CD4-positive, alpha-beta T cell (primary cell): Measurements from ENCODE around the gene ZNF746. TPM values are rescaled to one million over a fixed set of nuclear protein-coding genes. Genes with fewer than 3 reads are reported as not detected.
"Not testable (repeated sequence)": the region's sequence is repeated elsewhere in the genome, so short reads cannot be mapped to it uniquely, and the experiment has no call there.

Experiments
- ATAC-seq: fragments of 200-7000 bp; cut with Tn5 transposase; one replicate; pipeline ENCODE4 v1.10.0; 2022; ENCODE audit warnings: mild to moderate bottlenecking; ENCODE audit not compliant: poor library complexity
- CTCF ChIA-PET: fragments of 350-600 bp; sonication (Branson Sonifier 250); formaldehyde crosslinking; loops from one replicate; lab custom pipeline; 2021; ENCODE audit warnings: antibody characterized with exemption, inconsistent platforms; lab: Charles Lee
- POLR2A ChIA-PET: fragments of 350-600 bp; sonication (Branson Sonifier 250); formaldehyde crosslinking; loops from one replicate; lab custom pipeline; 2021; ENCODE audit warnings: antibody characterized with exemption, inconsistent platforms; lab: Charles Lee
- DNase-seq, 14 experiments: peaks; one replicate each; pipeline ENCODE4 v3.0.0-alpha.2; 2013 to 2020; ENCODE audit warnings: mixed read lengths in 2 of 14
- H3K27ac ChIP-seq, 2 donors: one replicate each; pipeline versions ENCODE4 v1.5.1 to v1.7.0; 2013; ENCODE audit warnings: low read length in 2 of 2, low read depth in 1 of 2, mild to moderate bottlenecking in 1 of 2
- H3K27me3 ChIP-seq, 2 experiments: 1 replicate in 1 of 2; 2 replicates in 1 of 2; pipeline versions ENCODE4 v1.6.1 to v1.7.0; 2013; ENCODE audit warnings: low read length in 2 of 2, control low read depth in 1 of 2, mild to moderate bottlenecking in 1 of 2, moderate library complexity in 1 of 2; ENCODE audit not compliant: insufficient read depth in 2 of 2, control insufficient read depth in 1 of 2
- H3K36me3 ChIP-seq: one replicate; pipeline ENCODE4 v1.6.1; 2013; ENCODE audit warnings: low read length, control low read depth; ENCODE audit not compliant: insufficient read depth
- H3K4me1 ChIP-seq: one replicate; pipeline ENCODE4 v1.6.1; 2013; ENCODE audit warnings: low read length, control low read depth; ENCODE audit not compliant: insufficient read depth
- H3K4me3 ChIP-seq: one replicate; pipeline ENCODE4 v1.5.1; 2013; ENCODE audit warnings: mild to moderate bottlenecking, low read length, moderate library complexity
- H3K9me3 ChIP-seq, 2 experiments: 1 replicate in 1 of 2; 2 replicates in 1 of 2; pipeline versions ENCODE4 v1.6.1 to v1.7.0; 2013; ENCODE audit warnings: low read length in 2 of 2, mild to moderate bottlenecking in 2 of 2, control low read depth in 1 of 2, moderate library complexity in 1 of 2; ENCODE audit not compliant: control insufficient read depth in 1 of 2, insufficient read depth in 1 of 2
- H3K27ac Mint-ChIP-seq: one replicate; pipeline ENCODE4 v1.8.0; 2020; ENCODE audit warnings: mixed read lengths
- H3K27me3 Mint-ChIP-seq: one replicate; pipeline ENCODE4 v1.8.0; 2021; ENCODE audit warnings: mixed read lengths
- H3K36me3 Mint-ChIP-seq: one replicate; pipeline ENCODE4 v1.8.0; 2021; ENCODE audit warnings: low read depth, mixed read lengths
- H3K4me1 Mint-ChIP-seq: one replicate; pipeline ENCODE4 v1.8.0; 2021; ENCODE audit warnings: low read depth, mixed read lengths
- H3K4me3 Mint-ChIP-seq: one replicate; pipeline ENCODE4 v1.8.0; 2020; ENCODE audit warnings: mild to moderate bottlenecking, mixed read lengths
- H3K9me3 Mint-ChIP-seq: one replicate; pipeline ENCODE4 v1.8.0; 2020; ENCODE audit warnings: mixed read lengths
- CTCF ChIP-seq: fragments of 200-600 bp; IDR thresholded peaks from one replicate; pipeline ENCODE4 v1.8.0; 2022; ENCODE audit warnings: antibody characterized with exemption, mild to moderate bottlenecking
- intact Hi-C, 2 experiments: fragments of 100-400 bp; cut with DNase I in 1 of 2; cut with micrococcal nuclease in 1 of 2; formaldehyde crosslinking; loops; one replicate each; pipeline versions ENCODE4 v1.15.1 to v1.9.0; 2023 to 2025; cut with DNase I, micrococcal nuclease
- total RNA-seq, 174 experiments: library from RNA in 2 of 174; stranded (reverse) in 2 of 174; gene quantifications; one replicate each; pipeline ENCODE4 v1.2.3 and lab custom pipeline; 2021 to 2026

Gene ZNF746
- total RNA-seq, 2 experiments from 2014 or later: 28.4 to 30.3 TPM

- CTCF ChIA-PET: interaction anchor here (0.8 kb wide), 1 partner anchor 10 kb away, joined by 3 read pairs; the partner anchor contains the start of gene ZNF777
- intact Hi-C loops: no loop called here
- peaks cover 86% of the 10 kb centered on the region for H3K36me3 Mint-ChIP-seq
Measured at GRCh38 chr7:149450821-149451220, 46.8 kb downstream of the ZNF746 start.

GRCh38 chr7:149449897-149450296 is 47.7 kb downstream of the ZNF746 start:
- H3K4me3 Mint-ChIP-seq: no peak overlapping the region
- ChIA-PET CTCF (no interaction called here), POLR2A (no interaction called here)
- Histone ChIP-seq H3K4me3 (no peak overlapping the region), H3K36me3 (peaks cover 76% of the 10 kb centered on the region), H3K27me3 (no peaks in the 10 kb centered on the region), H3K4me1 (no peaks in the 10 kb centered on the region), H3K9me3 (no peaks in the 10 kb centered on the region), H3K27ac (no peak overlapping the region)
- H3K27ac Mint-ChIP-seq: no peak overlapping the region
- no peaks in the 10 kb centered on the region for H3K27me3 Mint-ChIP-seq
- peaks cover 86% of the 10 kb centered on the region for H3K36me3 Mint-ChIP-seq
- no peaks in the 10 kb centered on the region for H3K9me3 Mint-ChIP-seq
- no peak for TF ChIP-seq CTCF
- intact Hi-C loops: no loop called here
- no peak for DNase-seq
- ATAC-seq: no peak
- H3K4me1 Mint-ChIP-seq: no peaks in the 10 kb centered on the region

More at GRCh38 chr7:149450821-149451220, 46.8 kb downstream of the ZNF746 start:
- Histone ChIP-seq H3K36me3 (peaks cover 76% of the 10 kb centered on the region), H3K4me1 (no peaks in the 10 kb centered on the region), H3K27me3 (no peaks in the 10 kb centered on the region), H3K4me3 (no peak overlapping the region), H3K27ac (no peak overlapping the region), H3K9me3 (no peaks in the 10 kb centered on the region)
- H3K27me3 Mint-ChIP-seq: no peaks in the 10 kb centered on the region
- H3K27ac Mint-ChIP-seq: no peak overlapping the region
- no peak overlapping the region for H3K4me3 Mint-ChIP-seq
- no peaks in the 10 kb centered on the region for H3K4me1 Mint-ChIP-seq
- DNase-seq: no peak
- no peak for ATAC-seq
- H3K9me3 Mint-ChIP-seq: no peaks in the 10 kb centered on the region
- TF ChIP-seq CTCF: no peak
- POLR2A ChIA-PET: no interaction called here

GRCh38 chr7:149448961-149449360 is 48.6 kb downstream of the ZNF746 start:
- H3K4me1 Mint-ChIP-seq: no peaks in the 10 kb centered on the region
- no peak for ATAC-seq
- ChIA-PET POLR2A (no interaction called here), CTCF (no interaction called here)
- Histone ChIP-seq H3K27me3 (no peaks in the 10 kb centered on the region), H3K4me3 (no peak overlapping the region), H3K9me3 (no peaks in the 10 kb centered on the region), H3K36me3 (peaks cover 74% of the 10 kb centered on the region), H3K4me1 (no peaks in the 10 kb centered on the region), H3K27ac (no peak overlapping the region)
- no peak overlapping the region for H3K27ac Mint-ChIP-seq
- no peaks in the 10 kb centered on the region for H3K9me3 Mint-ChIP-seq
- TF ChIP-seq CTCF: no peak
- intact Hi-C loops: no loop called here
- DNase-seq: no peak
- H3K4me3 Mint-ChIP-seq: no peak overlapping the region
- H3K36me3 Mint-ChIP-seq: peaks cover 86% of the 10 kb centered on the region
- no peaks in the 10 kb centered on the region for H3K27me3 Mint-ChIP-seq

- CTCF ChIA-PET: not testable (repeated sequence)
Measured at GRCh38 chr7:149446026-149446425, 51.6 kb downstream of the ZNF746 start.

More at GRCh38 chr7:149446026-149446425, 51.6 kb downstream of the ZNF746 start:
- intact Hi-C loops, H3K4me1 Mint-ChIP-seq, H3K4me1 ChIP-seq, H3K27me3 ChIP-seq, H3K9me3 Mint-ChIP-seq, H3K27ac ChIP-seq, H3K27ac Mint-ChIP-seq, H3K4me3 Mint-ChIP-seq, H3K27me3 Mint-ChIP-seq, DNase-seq, H3K9me3 ChIP-seq, ATAC-seq, H3K4me3 ChIP-seq: not testable (repeated sequence)
- POLR2A ChIA-PET: interaction anchor here (1.5 kb wide), 1 partner anchor 12 kb away, joined by 4 read pairs; no protein-coding TSS in a partner anchor
- H3K36me3 ChIP-seq: peaks cover 67% of the 10 kb centered on the region
- peaks cover 67% of the 10 kb centered on the region for H3K36me3 Mint-ChIP-seq
